ENCODE measurements around the gene PDE3A.

The PDE3A gene

GRCh38 chr12:20701106-20701505 is 332.8 kb downstream of the PDE3A start:
- DNase-seq (ENCODE audit: low read depth, low spot score) = no peak

- no peak for DNase-seq (ENCODE audit: low read depth, low spot score)
These were observed 336.5 kb downstream of the PDE3A start for GRCh38 chr12:20704860-20705259.

GRCh38 chr12:20711846-20712245 is 343.5 kb downstream of the PDE3A start:
- DNase-seq (ENCODE audit: low read depth, low spot score) = no peak

- no peak for DNase-seq (ENCODE audit: low read depth, low spot score)
These were observed 347.7 kb downstream of the PDE3A start for GRCh38 chr12:20716037-20716436.

- no peak for DNase-seq (ENCODE audit: low read depth, low spot score)
These were observed 348.6 kb downstream of the PDE3A start for GRCh38 chr12:20716985-20717384.

GRCh38 chr12:20718294-20718693 is 350.0 kb downstream of the PDE3A start:
- no peak for DNase-seq (ENCODE audit: low read depth, low spot score)

GRCh38 chr12:20722142-20722541 is 353.8 kb downstream of the PDE3A start:
- DNase-seq (ENCODE audit: low read depth, low spot score) = no peak

GRCh38 chr12:20731274-20731673 is 362.9 kb downstream of the PDE3A start:
- no peak for DNase-seq (ENCODE audit: low read depth, low spot score)
